SK-N-SH (cell line): ENCODE measurements around the gene GUCY2D. TPM values are rescaled to one million over a fixed set of nuclear protein-coding genes. Genes with fewer than 3 reads are reported as not detected.

Experiments
- CTCF ChIA-PET: fragments of 300-600, 350-600 bp; formaldehyde crosslinking; extraction: SDS; loops from one replicate; lab custom pipeline; 2021; lab: Yijun Ruan, JAX
- POLR2A ChIA-PET: fragments of 350-600 bp; sonication (Branson Sonifier 250); formaldehyde crosslinking; extraction: SDS; loops from one replicate; lab custom pipeline; 2020; ENCODE audit warnings: antibody characterized with exemption, inconsistent platforms; lab: Yijun Ruan, JAX
- DNase-seq: peaks from one replicate; pipeline ENCODE4 v3.0.0; 2012
- H2AFZ ChIP-seq: fragments of 200-600 bp; sonication (generic); 2 replicates; pipeline ENCODE4 v1.8.1; 2016; ENCODE audit warnings: antibody characterized with exemption, mild to moderate bottlenecking, low read depth
- H3F3A ChIP-seq: fragments of 200-600 bp; sonication (generic); replicated peaks from 2 replicates; pipeline ENCODE3; 2016; ENCODE audit warnings: antibody characterized with exemption, mild to moderate bottlenecking; ENCODE audit not compliant: insufficient read depth
- H3K27ac ChIP-seq, 2 experiments: fragments of 200-500 bp in 1 of 2; fragments of 200-600 bp in 1 of 2; sonication (Bioruptor generic) in 1 of 2; sonication (generic), shearing (Covaris generic) in 1 of 2; 2 replicates each; pipeline versions ENCODE4 v1.5.1 to v1.6.1; 2014 to 2016; ENCODE audit warnings: low read depth in 2 of 2, inconsistent platforms in 1 of 2, low read length in 1 of 2, mild to moderate bottlenecking in 1 of 2, mixed read lengths in 1 of 2
- H3K27me3 ChIP-seq: fragments of 200-600 bp; sonication (generic), shearing (Covaris generic); 2 replicates; pipeline ENCODE4 v1.6.1; 2016; ENCODE audit warnings: mixed run types; ENCODE audit not compliant: insufficient read depth
- H3K36me3 ChIP-seq, 2 experiments: fragments of 200-500 bp in 1 of 2; fragments of 200-600 bp in 1 of 2; sonication (Bioruptor generic) in 1 of 2; sonication (generic) in 1 of 2; replicated peaks in 1 of 2; 2 replicates each; pipeline versions ENCODE3 to v1.5.1; 2014 to 2016; ENCODE audit warnings: low read length in 1 of 2, mild to moderate bottlenecking in 1 of 2; ENCODE audit not compliant: insufficient read depth in 2 of 2, control insufficient read depth in 1 of 2
- H3K4me1 ChIP-seq, 2 experiments: fragments of 200-500 bp in 1 of 2; fragments of 200-600 bp in 1 of 2; sonication (Bioruptor generic) in 1 of 2; sonication (generic), shearing (Covaris generic) in 1 of 2; 2 replicates each; pipeline versions ENCODE4 v1.5.1 to v1.6.1; 2014 to 2016; ENCODE audit warnings: low read depth in 1 of 2, low read length in 1 of 2, mixed run types in 1 of 2; ENCODE audit not compliant: insufficient read depth in 2 of 2, control insufficient read depth in 1 of 2
- H3K4me2 ChIP-seq: fragments of 200-600 bp; sonication (generic), shearing (Covaris generic); 2 replicates; pipeline ENCODE4 v1.6.1; 2017; ENCODE audit warnings: mixed run types
- H3K4me3 ChIP-seq, 2 experiments: fragments of 200-500 bp in 1 of 2; fragments of 200-600 bp in 1 of 2; sonication (Bioruptor generic) in 1 of 2; sonication (generic), shearing (Covaris generic) in 1 of 2; 2 replicates each; pipeline versions ENCODE4 v1.5.1 to v1.8.1; 2014 to 2016; ENCODE audit warnings: low read depth in 2 of 2, inconsistent platforms in 1 of 2, low read length in 1 of 2, mild to moderate bottlenecking in 1 of 2, mixed read lengths in 1 of 2, moderate library complexity in 1 of 2
- H3K79me2 ChIP-seq: fragments of 200-600 bp; sonication (generic); 2 replicates; pipeline ENCODE4 v1.8.1; 2017; ENCODE audit warnings: mild to moderate bottlenecking; ENCODE audit not compliant: insufficient read depth
- H3K9ac ChIP-seq: fragments of 200-600 bp; sonication (generic); 2 replicates; pipeline ENCODE4 v1.6.1; 2017; ENCODE audit warnings: mixed run types
- H3K9me2 ChIP-seq: fragments of 200-600 bp; sonication (generic); 2 replicates; pipeline ENCODE4 v1.6.1; 2017; ENCODE audit warnings: mixed run types
- H3K9me3 ChIP-seq: fragments of 200-600 bp; sonication (generic); 2 replicates; pipeline ENCODE4 v1.6.1; 2017; ENCODE audit warnings: mixed run types, mild to moderate bottlenecking, moderate library complexity
- H4K20me1 ChIP-seq: fragments of 200-600 bp; sonication (generic); 2 replicates; pipeline ENCODE4 v1.6.1; 2017; ENCODE audit warnings: mild to moderate bottlenecking, mixed run types; ENCODE audit not compliant: insufficient read depth
- CHD2 ChIP-seq: fragments of 150-350 bp; IDR thresholded peaks from 2 replicates; pipeline ENCODE4 v1.6.1; 2018; ENCODE audit warnings: low read length; ENCODE audit not compliant: partially characterized antibody
- EZH2phosphoT487 ChIP-seq: fragments of 200-600 bp; sonication (generic); IDR thresholded peaks from 2 replicates; pipeline ENCODE4 v1.6.1; 2017; ENCODE audit warnings: low read depth, mixed run types, mild to moderate bottlenecking, antibody characterized with exemption, moderate library complexity, borderline replicate concordance
- FOXJ3 ChIP-seq: sonication (generic); formaldehyde crosslinking; IDR thresholded peaks from 2 replicates; pipeline ENCODE4 v1.5.1; 2020; ENCODE audit warnings: mild to moderate bottlenecking, missing genetic modification reagents
- MAX ChIP-seq: IDR thresholded peaks from 2 replicates; pipeline ENCODE4 v1.4.0; 2012; ENCODE audit warnings: low read depth
- MXI1 ChIP-seq: IDR thresholded peaks from 2 replicates; pipeline ENCODE4 v1.6.1; 2012; ENCODE audit warnings: mild to moderate bottlenecking, low read depth, low read length, improper control_type of control experiment
- USF2 ChIP-seq: fragments of 150-350 bp; IDR thresholded peaks from 2 replicates; pipeline ENCODE4 v1.6.1; 2017; ENCODE audit warnings: antibody characterized with exemption, low read length, low read depth, borderline replicate concordance
- ZBTB33 ChIP-seq: IDR thresholded peaks from 2 replicates; pipeline ENCODE4 v1.4.0; 2012; ENCODE audit warnings: low read depth, borderline replicate concordance
- WGBS: methylation state at CpG from one replicate; pipeline ENCODE4 v1.1.6; 2017; ENCODE audit warnings: low lambda C conversion rate; 5-methylcytosine and 5-hydroxymethylcytosine counted together
- polyA plus RNA-seq, 3 experiments: library from polyadenylated mRNA; depleted of rRNA; stranded (reverse); fragments of >200 nt; gene quantifications; 2 replicates each; pipeline ENCODE4 v1.2.3, GENCODE V29; 2012

GUCY2D gene
- polyA plus RNA-seq, 1 of the 3 experiments (the other 2 are of a cell fraction), result not detected

- no peak overlapping the region for H3K27ac ChIP-seq
- CTCF ChIA-PET, result interaction anchor here (0.8 to 3.2 kb wide), 9 partner anchors 9 to 106 kb away, joined by 3 to 32 read pairs (median 6); no protein-coding TSS in a partner anchor
Observed at GRCh38 chr17:8002721-8003593, 542 bp downstream of the GUCY2D start.

GRCh38 chr17:8003594-8004181, 1.3 kb downstream of the GUCY2D start:
- Histone ChIP-seq H2AFZ (no peak overlapping the region), H3K27ac (no peak overlapping the region), H3K4me2 (no peak overlapping the region), H4K20me1 (no peaks in the 10 kb centered on the region), H3K36me3 (no peaks in the 10 kb centered on the region), H3K4me3 (no peak overlapping the region), H3F3A (no peaks in the 10 kb centered on the region), H3K79me2 (no peaks in the 10 kb centered on the region), H3K9ac (no peak overlapping the region), H3K9me3 (no peaks in the 10 kb centered on the region), H3K27me3 (peaks cover 9% of the 10 kb centered on the region; the same call in 1 of the 2 replicates), H3K4me1 (no peaks in the 10 kb centered on the region), H3K9me2 (no peaks in the 10 kb centered on the region)
- 94% methylated on average over 36 of the region's 44 CpGs for WGBS
- TF ChIP-seq FOXJ3 (CRISPR knock-in tag) (no peak), ZBTB33 (no peak), USF2 (no peak), MAX (no peak)
- POLR2A ChIA-PET, result no interaction called here
- DNase-seq, result no peak
- CTCF ChIA-PET, result interaction anchor here (0.7 to 3.2 kb wide), 4 partner anchors 8 to 38 kb away, joined by 3 to 22 read pairs (median 3); no protein-coding TSS in a partner anchor

More at GRCh38 chr17:8002721-8003593, 542 bp downstream of the GUCY2D start:
- no peak for DNase-seq
- 70% methylated on average over 49 of the region's 92 CpGs for WGBS
- POLR2A ChIA-PET, result no interaction called here
- Histone ChIP-seq H3K79me2 (no peaks in the 10 kb centered on the region), H3K9me3 (no peaks in the 10 kb centered on the region), H4K20me1 (no peaks in the 10 kb centered on the region), H3K4me2 (no peak overlapping the region), H3K36me3 (no peaks in the 10 kb centered on the region), H3K9ac (no peak overlapping the region), H3K4me3 (no peak overlapping the region), H2AFZ (no peak overlapping the region), H3F3A (no peaks in the 10 kb centered on the region), H3K4me1 (no peaks in the 10 kb centered on the region), H3K27me3 (peaks cover 12% of the 10 kb centered on the region; the same call in 1 of the 2 replicates)
- no peak for TF ChIP-seq CHD2
- TF ChIP-seq EZH2phosphoT487, result no peak
- TF ChIP-seq MXI1, result no peak
- TF ChIP-seq, all 33 proteins: peak for 0
- no peaks in the 10 kb centered on the region for H3K9me2 ChIP-seq
